Activated naive CD8-positive, alpha-beta T cell treated with anti-CD3 and anti-CD28 coated beads, Interleukin-2, amount 10 ng/mL, durations not matched to agents 7 days and 5 days (primary cell): ENCODE measurements around the gene MAP2K7. TPM values are rescaled to one million over a fixed set of nuclear protein-coding genes. Genes with fewer than 3 reads are reported as not detected.

Experiments used
- ATAC-seq: fragments of 150-1000 bp; cut with Tn5 transposase; one replicate; pipeline ENCODE4 v1.10.0; 2021; ENCODE audit warnings: low read depth, moderate library complexity
- POLR2A ChIA-PET: fragments of 350-600 bp; sonication (Branson Sonifier 250); formaldehyde crosslinking; loops from one replicate; lab custom pipeline; 2021; ENCODE audit warnings: antibody characterized with exemption; lab: Charles Lee
- DNase-seq: peaks from one replicate; pipeline ENCODE4 v3.0.0; 2021
- H3K27ac Mint-ChIP-seq: one replicate; pipeline ENCODE4 v1.8.0; 2022; ENCODE audit warnings: mild to moderate bottlenecking, mixed read lengths
- H3K27me3 Mint-ChIP-seq: one replicate; pipeline ENCODE4 v1.8.0; 2022; ENCODE audit warnings: mild to moderate bottlenecking, moderate library complexity, mixed read lengths
- H3K36me3 Mint-ChIP-seq: one replicate; pipeline ENCODE4 v1.8.0; 2021; ENCODE audit warnings: mild to moderate bottlenecking, mixed read lengths
- H3K4me1 Mint-ChIP-seq: one replicate; pipeline ENCODE4 v1.8.0; 2021; ENCODE audit warnings: mixed read lengths
- H3K4me3 Mint-ChIP-seq: one replicate; pipeline ENCODE4 v1.8.0; 2022; ENCODE audit warnings: mild to moderate bottlenecking, moderate library complexity, mixed read lengths
- H3K9me3 Mint-ChIP-seq: one replicate; pipeline ENCODE4 v1.8.0; 2021; ENCODE audit warnings: mixed read lengths
- total RNA-seq, 2 experiments: library from RNA; stranded (reverse); gene quantifications; one replicate each; pipeline ENCODE4 v1.2.3, GENCODE V29; 2021

Gene MAP2K7
- total RNA-seq, 2 experiments from 2014 or later = 46.8 to 46.9 TPM

GRCh38 chr19:7931221-7932061, 27.8 kb downstream of the MAP2K7 start:
- Mint-ChIP-seq H3K27ac (no peak overlapping the region), H3K36me3 (peaks cover under 1% of the 10 kb centered on the region)
- ATAC-seq = no peak

DNA sequence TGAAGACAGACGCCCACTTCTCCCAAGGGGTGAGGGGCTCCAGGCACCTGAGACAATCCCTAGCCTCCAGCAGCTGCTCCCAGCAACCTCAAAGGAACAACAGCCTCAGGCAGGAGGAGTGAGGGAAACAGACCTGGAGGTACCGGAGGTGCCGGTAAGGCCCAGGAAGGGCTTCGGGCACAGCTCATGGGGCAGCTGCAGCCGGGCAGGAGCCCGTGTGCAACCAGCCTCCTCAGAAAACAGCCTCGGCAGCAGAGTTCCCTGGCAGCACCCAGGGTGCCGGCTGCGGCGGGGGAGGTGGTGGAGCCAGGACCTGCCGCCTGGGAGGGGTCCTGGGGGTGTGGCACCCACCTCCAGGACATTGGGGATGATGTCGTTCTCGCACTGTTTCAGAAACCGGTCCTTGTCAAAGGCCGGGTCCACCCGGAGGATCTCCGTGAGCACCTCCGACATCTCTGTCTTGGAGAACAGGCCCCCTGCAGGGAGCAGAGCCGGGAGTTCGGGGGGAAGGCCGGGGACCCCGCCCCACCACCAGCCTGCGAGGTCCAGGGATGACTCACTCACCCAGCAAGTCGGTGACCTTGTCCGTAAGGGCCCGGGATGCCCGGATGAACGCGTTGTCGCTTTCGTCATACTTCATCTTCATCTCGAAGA, 28.7 kb downstream of the MAP2K7 start:
- ATAC-seq (no peak), DNase-seq (no peak)
- Mint-ChIP-seq H3K4me3 (no peak overlapping the region), H3K36me3 (peaks cover 2% of the 10 kb centered on the region), H3K4me1 (no peaks in the 10 kb centered on the region), H3K27ac (no peak overlapping the region), H3K9me3 (no peaks in the 10 kb centered on the region), H3K27me3 (no peaks in the 10 kb centered on the region)
- POLR2A ChIA-PET = no interaction called here

More at GRCh38 chr19:7931221-7932061, 27.8 kb downstream of the MAP2K7 start:
- Mint-ChIP-seq H3K27me3 (no peaks in the 10 kb centered on the region), H3K9me3 (no peaks in the 10 kb centered on the region), H3K4me1 (no peaks in the 10 kb centered on the region), H3K4me3 (no peak overlapping the region)
- no peak for DNase-seq
- POLR2A ChIA-PET = interaction anchor here (1.3 kb wide), 1 partner anchor 11 kb away, joined by 5 read pairs; the partner anchor contains the start of gene SNAPC2

DNA sequence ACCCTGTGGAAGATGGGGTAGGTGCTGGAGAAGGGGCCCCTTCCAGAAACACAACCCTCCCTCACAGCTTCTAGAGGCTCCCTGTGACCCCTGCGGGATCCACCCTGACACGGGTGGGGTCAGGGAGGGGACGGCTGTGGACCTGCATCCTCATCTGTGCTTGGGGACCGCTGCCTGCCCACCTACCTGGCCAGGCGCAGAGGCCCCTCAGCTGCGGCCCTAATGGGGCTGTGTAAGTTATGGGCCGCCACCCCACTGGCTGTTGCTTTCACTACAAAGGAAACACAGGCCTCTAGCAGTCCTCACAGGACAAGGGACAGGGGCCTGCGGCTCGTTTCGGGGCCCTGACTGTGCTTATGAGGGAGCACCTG, 29.2 kb downstream of the MAP2K7 start:
- H3K9me3 Mint-ChIP-seq = no peaks in the 10 kb centered on the region
- H3K4me3 Mint-ChIP-seq = no peak overlapping the region
- no peak for DNase-seq
- POLR2A ChIA-PET = no interaction called here
- H3K36me3 Mint-ChIP-seq = peaks cover 2% of the 10 kb centered on the region
- H3K27me3 Mint-ChIP-seq = no peaks in the 10 kb centered on the region
- H3K27ac Mint-ChIP-seq = no peak overlapping the region
- ATAC-seq = no peak
- H3K4me1 Mint-ChIP-seq = no peaks in the 10 kb centered on the region

- Mint-ChIP-seq H3K4me3 (no peak overlapping the region), H3K36me3 (peaks cover 2% of the 10 kb centered on the region), H3K27ac (no peak overlapping the region), H3K27me3 (no peaks in the 10 kb centered on the region), H3K9me3 (no peaks in the 10 kb centered on the region), H3K4me1 (no peaks in the 10 kb centered on the region)
- ATAC-seq (no peak), DNase-seq (no peak)
- POLR2A ChIA-PET = no interaction called here
Observed at GRCh38 chr19:7933411-7933810, 29.7 kb downstream of the MAP2K7 start.

DNA sequence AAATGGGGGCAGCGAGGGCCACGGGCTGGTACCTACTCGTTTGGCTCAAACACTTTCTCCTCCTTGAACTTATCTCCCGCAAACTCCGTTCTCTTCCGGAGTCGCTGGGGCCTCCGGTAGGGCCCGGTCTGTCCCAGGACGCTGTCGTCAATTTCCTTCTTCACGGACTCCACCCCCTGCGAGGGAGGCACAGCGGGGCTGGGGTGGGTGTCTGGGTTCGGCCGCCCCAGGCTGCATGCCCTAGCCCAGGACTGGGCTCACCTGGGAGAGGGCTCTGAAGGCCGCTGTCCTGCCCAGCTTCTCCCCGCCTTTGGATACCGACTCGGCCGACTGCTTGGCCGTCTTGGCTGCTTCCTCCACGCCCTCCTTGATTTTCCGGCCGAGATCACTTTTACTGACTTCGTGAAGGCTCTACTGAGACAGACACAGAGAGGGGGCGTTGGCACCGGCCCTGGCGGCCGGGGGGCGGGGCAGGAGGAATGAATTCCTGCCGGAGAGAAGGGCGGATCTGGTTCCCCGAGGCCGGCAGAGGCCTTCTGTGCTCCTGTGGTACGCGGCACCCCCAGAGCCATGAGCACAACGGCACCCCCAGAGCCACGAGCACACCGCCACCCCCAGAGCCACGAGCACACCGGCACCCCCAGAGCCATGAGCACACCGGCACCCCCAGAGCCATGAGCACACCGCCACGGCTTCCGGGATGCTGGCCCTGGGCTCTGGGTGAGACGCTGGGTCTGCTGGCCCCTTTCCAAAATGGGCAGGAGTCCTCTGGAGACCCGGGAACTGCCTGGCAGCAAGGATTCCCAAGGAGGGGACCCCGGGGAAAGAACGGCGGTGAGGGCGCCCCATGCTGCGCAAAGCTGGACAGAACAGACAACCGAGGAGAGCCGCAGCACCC, 30.4 kb downstream of the MAP2K7 start:
- Mint-ChIP-seq H3K27me3 (no peaks in the 10 kb centered on the region), H3K27ac (no peak overlapping the region), H3K9me3 (no peaks in the 10 kb centered on the region), H3K36me3 (peaks cover 5% of the 10 kb centered on the region), H3K4me1 (peaks cover 3% of the 10 kb centered on the region), H3K4me3 (no peak overlapping the region)
- POLR2A ChIA-PET = no interaction called here
- ATAC-seq (no peak), DNase-seq (no peak)

DNA sequence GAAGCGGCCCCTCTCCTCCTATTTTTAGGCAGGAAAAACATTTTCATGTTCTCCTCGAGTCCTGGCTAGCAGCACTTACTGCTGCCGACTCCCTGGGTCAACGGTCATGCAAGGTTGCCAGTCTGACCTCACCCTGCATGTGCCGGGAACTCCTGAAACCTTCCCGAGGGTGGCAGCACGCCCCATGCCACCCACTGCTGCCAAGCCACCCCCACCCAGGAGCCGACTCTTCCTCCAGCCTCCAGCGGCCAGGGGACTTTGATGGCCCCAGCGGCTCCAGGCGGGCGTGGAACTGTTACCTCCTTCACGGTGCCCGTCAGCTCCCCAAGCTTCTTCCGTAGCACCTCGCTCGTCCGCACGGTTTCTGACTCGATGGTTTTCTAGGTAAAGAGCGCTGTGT, 31.1 kb downstream of the MAP2K7 start:
- H3K4me1 Mint-ChIP-seq = peaks cover 3% of the 10 kb centered on the region
- H3K27me3 Mint-ChIP-seq = no peaks in the 10 kb centered on the region
- H3K36me3 Mint-ChIP-seq = peaks cover 5% of the 10 kb centered on the region
- no peak overlapping the region for H3K27ac Mint-ChIP-seq
- DNase-seq = no peak
- H3K4me3 Mint-ChIP-seq = no peak overlapping the region
- POLR2A ChIA-PET = no interaction called here
- no peaks in the 10 kb centered on the region for H3K9me3 Mint-ChIP-seq
- ATAC-seq = no peak

DNA sequence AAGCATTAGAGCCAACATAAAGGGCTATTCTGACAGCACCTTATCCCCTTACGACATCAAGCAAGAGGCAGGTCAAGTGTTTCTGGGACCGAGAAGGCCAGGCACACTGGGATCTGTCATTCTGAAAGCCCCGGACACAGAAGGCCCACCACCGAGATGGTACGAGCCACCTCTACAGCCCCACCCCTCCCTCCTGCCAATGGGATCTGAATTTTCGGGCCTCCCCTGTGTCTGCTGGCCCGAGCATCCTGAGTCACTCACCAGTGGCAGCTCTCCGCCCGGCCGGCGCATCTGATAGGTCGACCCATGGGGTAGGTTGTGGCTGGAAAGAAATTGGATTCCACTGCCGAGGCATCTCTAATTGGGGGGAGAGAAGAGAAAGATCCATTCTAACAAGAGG, 37.2 kb downstream of the MAP2K7 start:
- Mint-ChIP-seq H3K27me3 (no peaks in the 10 kb centered on the region), H3K27ac (no peak overlapping the region), H3K4me3 (no peak overlapping the region), H3K36me3 (peaks cover 10% of the 10 kb centered on the region), H3K9me3 (no peaks in the 10 kb centered on the region), H3K4me1 (peaks cover 20% of the 10 kb centered on the region)
- ATAC-seq (no peak), DNase-seq (no peak)
- POLR2A ChIA-PET = interaction anchor here (0.8 kb wide), 1 partner anchor 12 kb away, joined by 6 read pairs; no protein-coding TSS in a partner anchor

- Mint-ChIP-seq H3K9me3 (no peaks in the 10 kb centered on the region), H3K27ac (no peak overlapping the region), H3K4me1 (peaks cover 20% of the 10 kb centered on the region), H3K36me3 (peaks cover 9% of the 10 kb centered on the region), H3K4me3 (peak overlapping the region; percentile 87), H3K27me3 (no peaks in the 10 kb centered on the region)
- DNase-seq (no peak), ATAC-seq (no peak)
- POLR2A ChIA-PET = interaction anchor here (0.6 to 0.8 kb wide), 2 partner anchors 13 to 100 kb away, joined by 3 to 6 read pairs; no protein-coding TSS in a partner anchor
Observed at GRCh38 chr19:7941895-7942596, 38.4 kb downstream of the MAP2K7 start.

DNA sequence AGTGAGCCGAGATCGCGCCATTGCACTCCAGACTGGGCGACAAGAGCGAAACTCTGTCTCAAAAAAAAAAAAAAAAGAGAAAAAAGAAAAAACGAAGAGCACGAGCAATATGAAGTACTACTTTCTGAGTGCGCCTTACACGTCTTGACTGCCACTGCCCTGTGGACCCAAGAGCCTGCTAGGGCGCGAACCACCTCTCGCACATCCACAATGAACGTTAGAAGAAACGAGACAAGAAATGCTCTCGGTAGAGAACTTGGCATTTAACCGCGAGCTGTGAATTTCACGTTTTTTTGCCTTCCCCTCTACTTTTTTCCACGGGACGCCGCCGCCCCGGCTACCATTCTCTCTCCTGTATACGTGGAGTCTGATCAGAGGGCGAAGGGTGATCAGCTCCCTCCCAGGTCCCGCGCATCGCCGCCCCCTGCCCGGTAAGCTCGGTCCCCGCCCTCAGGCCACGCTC, 39.3 kb downstream of the MAP2K7 start:
- DNase-seq = no peak
- H3K27me3 Mint-ChIP-seq = no peaks in the 10 kb centered on the region
- ATAC-seq = peak; percentile 10

GRCh38 chr19:7943444-7944176, 39.9 kb downstream of the MAP2K7 start, which contains the start of gene TIMM44:
TSS of gene TIMM44 (minus strand) at chr19:7943666. CDS start at chr19:7943651, 15 bp downstream.
- POLR2A ChIA-PET = interaction anchor here (0.6 to 2.5 kb wide), 15 partner anchors 8 to 378 kb away, joined by 3 to 19 read pairs (median 5); partner anchors contain the start of genes CERS4, ELAVL1, MAP2K7 and NDUFA7
- Mint-ChIP-seq H3K4me1 (peaks cover 20% of the 10 kb centered on the region), H3K27ac (peak within 1 kb of the TSS; percentile 89), H3K36me3 (peaks cover 9% of the 10 kb centered on the region), H3K4me3 (peak within 1 kb of the TSS; percentile 87), H3K27me3 (no peaks in the 10 kb centered on the region), H3K9me3 (no peaks in the 10 kb centered on the region)
- peak; percentile 99 for ATAC-seq
- DNase-seq = peak; percentile 97

More for the DNA sequence above, 39.3 kb downstream of the MAP2K7 start:
- Mint-ChIP-seq H3K36me3 (peaks cover 9% of the 10 kb centered on the region), H3K4me1 (peaks cover 20% of the 10 kb centered on the region), H3K4me3 (peak overlapping the region; percentile 87), H3K27ac (peak overlapping the region; percentile 89), H3K9me3 (no peaks in the 10 kb centered on the region)
- POLR2A ChIA-PET = interaction anchor here (0.7 to 2.5 kb wide), 11 partner anchors 14 to 267 kb away, joined by 3 to 19 read pairs (median 5); partner anchors contain the start of genes CERS4, ELAVL1, MAP2K7 and SNAPC2

- no peaks in the 10 kb centered on the region for H3K9me3 Mint-ChIP-seq
Observed at GRCh38 chr19:7944177-7944761, 40.6 kb downstream of the MAP2K7 start.

More at GRCh38 chr19:7944177-7944761, 40.6 kb downstream of the MAP2K7 start:
- Mint-ChIP-seq H3K27me3 (no peaks in the 10 kb centered on the region), H3K27ac (peak overlapping the region; percentile 89), H3K4me3 (peak overlapping the region; percentile 87), H3K4me1 (peaks cover 17% of the 10 kb centered on the region), H3K36me3 (peaks cover 6% of the 10 kb centered on the region)
- POLR2A ChIA-PET = interaction anchor here (0.6 to 2.5 kb wide), 13 partner anchors 9 to 377 kb away, joined by 3 to 19 read pairs (median 5); partner anchors contain the start of genes CERS4, ELAVL1, MAP2K7 and NDUFA7
- DNase-seq (peak; percentile 83), ATAC-seq (peak; percentile 37)
